SK-N-SH treated with all-trans-retinoic acid at 6 μM for 48 hours (cell line): ENCODE results near the gene MOCOS.

Experiments
- BACH2 ChIP-seq: fragments of 250-450 bp; sonication (Bioruptor Pico); IDR thresholded peaks from 2 replicates; pipeline ENCODE4 v1.9.0; 2021; ENCODE audit warnings: mild to moderate bottlenecking, borderline replicate concordance
- OSR1 ChIP-seq: fragments of 250-450 bp; sonication (Bioruptor Pico); IDR thresholded peaks from 2 replicates; pipeline ENCODE4 v1.8.0; 2022; ENCODE audit warnings: moderate library complexity, mild to moderate bottlenecking, inconsistent platforms
- PPARA ChIP-seq: fragments of 250-450 bp; sonication (Bioruptor Pico); IDR thresholded peaks from 2 replicates; pipeline ENCODE4 v1.5.0; 2020; ENCODE audit warnings: mild to moderate bottlenecking, borderline replicate concordance
- TOX ChIP-seq: fragments of 250-450 bp; sonication (Bioruptor Pico); IDR thresholded peaks from 2 replicates; pipeline ENCODE4 v1.8.0; 2021; ENCODE audit warnings: mild to moderate bottlenecking, moderate library complexity, borderline replicate concordance
- ZNF565 ChIP-seq: fragments of 450-650 bp; formaldehyde crosslinking; conservative IDR thresholded peaks from 2 replicates; pipeline ENCODE4 v1.5.0; 2020; ENCODE audit warnings: low read depth, mild to moderate bottlenecking, moderate library complexity
- TF ChIP-seq, protein P1 (sequence below): fragments of 250-450 bp; sonication (Bioruptor Pico); IDR thresholded peaks from 2 replicates; pipeline ENCODE4 v1.8.0; 2021; ENCODE audit warnings: low read depth, mild to moderate bottlenecking, moderate library complexity, borderline replicate concordance

DNA sequence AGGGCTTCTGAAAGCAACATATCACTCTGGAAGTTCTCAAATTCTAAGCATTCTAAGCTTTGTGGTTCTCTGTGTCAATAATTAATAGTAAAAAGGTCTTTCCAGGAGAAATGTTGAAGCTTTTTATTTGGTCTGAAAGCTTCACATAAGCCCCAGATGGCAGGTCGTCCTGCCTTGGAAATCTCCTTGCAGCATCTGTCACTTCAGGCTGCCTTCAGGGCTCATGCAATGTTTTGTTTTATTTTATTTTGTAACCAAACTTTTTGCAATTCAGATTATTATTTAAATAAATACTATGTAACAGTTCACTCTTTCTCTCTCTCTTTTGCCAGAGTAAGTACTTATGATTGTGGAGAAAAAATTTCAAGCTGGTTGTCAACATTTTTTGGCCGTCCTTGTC, 63.5 kb downstream of the MOCOS start:
- TF ChIP-seq PPARA (CRISPR knock-in tag), result no peak
- no peak for TF ChIP-seq BACH2 (CRISPR knock-in tag)
- TF ChIP-seq, protein P1, sequence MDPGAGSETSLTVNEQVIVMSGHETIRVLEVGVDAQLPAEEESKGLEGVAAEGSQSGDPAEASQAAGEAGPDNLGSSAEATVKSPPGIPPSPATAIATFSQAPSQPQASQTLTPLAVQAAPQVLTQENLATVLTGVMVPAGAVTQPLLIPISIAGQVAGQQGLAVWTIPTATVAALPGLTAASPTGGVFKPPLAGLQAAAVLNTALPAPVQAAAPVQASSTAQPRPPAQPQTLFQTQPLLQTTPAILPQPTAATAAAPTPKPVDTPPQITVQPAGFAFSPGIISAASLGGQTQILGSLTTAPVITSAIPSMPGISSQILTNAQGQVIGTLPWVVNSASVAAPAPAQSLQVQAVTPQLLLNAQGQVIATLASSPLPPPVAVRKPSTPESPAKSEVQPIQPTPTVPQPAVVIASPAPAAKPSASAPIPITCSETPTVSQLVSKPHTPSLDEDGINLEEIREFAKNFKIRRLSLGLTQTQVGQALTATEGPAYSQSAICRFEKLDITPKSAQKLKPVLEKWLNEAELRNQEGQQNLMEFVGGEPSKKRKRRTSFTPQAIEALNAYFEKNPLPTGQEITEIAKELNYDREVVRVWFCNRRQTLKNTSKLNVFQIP (CRISPR knock-in tag), result no peak
- TF ChIP-seq OSR1 (CRISPR knock-in tag), result no peak
- no peak for TF ChIP-seq TOX (CRISPR knock-in tag)
- no peak for TF ChIP-seq ZNF565 (CRISPR knock-in tag)
